ENCODE data around the gene EZH2. TPM values are rescaled to one million over a fixed set of nuclear protein-coding genes. Genes with fewer than 3 reads are reported as not detected.

EZH2 gene
- total RNA-seq, 4 donors from 2014 or later = 6.8 to 22.4 (median 8.2) TPM

- peaks cover 60% of the 10 kb centered on the region for H3K36me3 ChIP-seq
- H3K4me1 ChIP-seq = no peaks in the 10 kb centered on the region
- H3K27me3 ChIP-seq = no peaks in the 10 kb centered on the region
- H3K9me3 ChIP-seq = no peaks in the 10 kb centered on the region
- WGBS = 92% methylated on average over 44 of the region's 44 CpGs
- no peak for DNase-seq (ENCODE audit: low spot score in 2 of 2)
- TF ChIP-seq POLR2AphosphoS5 (IDR thresholded peaks at IDR 0.05) (no peak), EP300 (IDR thresholded peaks at IDR 0.05) (no peak), POLR2A (IDR thresholded peaks at IDR 0.05) (no peak), CTCF (IDR thresholded peaks at IDR 0.05) (no peak)
- no peak overlapping the region for H3K4me3 ChIP-seq
- H3K27ac ChIP-seq = no peak overlapping the region
Observed at GRCh38 chr7:148782757-148783456, 101.2 kb downstream of the EZH2 start.

GRCh38 chr7:148774471-148774870 is 109.6 kb downstream of the EZH2 start:
- peaks cover 67% of the 10 kb centered on the region for H3K36me3 ChIP-seq
- no peaks in the 10 kb centered on the region for H3K4me1 ChIP-seq
- H3K9me3 ChIP-seq = no peaks in the 10 kb centered on the region
- TF ChIP-seq POLR2AphosphoS5 (IDR thresholded peaks at IDR 0.05) (no peak), CTCF (IDR thresholded peaks at IDR 0.05) (no peak), POLR2A (IDR thresholded peaks at IDR 0.05) (no peak), EP300 (IDR thresholded peaks at IDR 0.05) (no peak)
- no peak overlapping the region for H3K27ac ChIP-seq
- no peaks in the 10 kb centered on the region for H3K27me3 ChIP-seq
- no peak overlapping the region for H3K4me3 ChIP-seq
- no peak for DNase-seq (ENCODE audit: low spot score in 2 of 2)
- 92% methylated on average over 1 of the region's 1 CpG for WGBS

- no peaks in the 10 kb centered on the region for H3K27me3 ChIP-seq
- H3K27ac ChIP-seq = no peak overlapping the region
- no peaks in the 10 kb centered on the region for H3K4me1 ChIP-seq
- peaks cover 70% of the 10 kb centered on the region for H3K36me3 ChIP-seq
- TF ChIP-seq EP300 (IDR thresholded peaks at IDR 0.05) (no peak), POLR2AphosphoS5 (IDR thresholded peaks at IDR 0.05) (no peak), POLR2A (IDR thresholded peaks at IDR 0.05) (no peak), CTCF (IDR thresholded peaks at IDR 0.05) (no peak)
- no peak overlapping the region for H3K4me3 ChIP-seq
- DNase-seq (ENCODE audit: low spot score in 2 of 2) = no peak
- 82% methylated on average over 10 of the region's 10 CpGs for WGBS
- H3K9me3 ChIP-seq = no peaks in the 10 kb centered on the region
Observed at GRCh38 chr7:148773334-148773733, 110.8 kb downstream of the EZH2 start.

GRCh38 chr7:148772297-148773089 is 111.6 kb downstream of the EZH2 start:
- no peaks in the 10 kb centered on the region for H3K9me3 ChIP-seq
- H3K36me3 ChIP-seq = peaks cover 76% of the 10 kb centered on the region
- 84% methylated on average over 8 of the region's 8 CpGs for whole genome bisulfite sequencing
- DNase-seq (ENCODE audit: low spot score in 2 of 2) = no peak
- no peak for TF ChIP-seq CTCF (IDR thresholded peaks at IDR 0.05)
- no peak for TF ChIP-seq EP300 (IDR thresholded peaks at IDR 0.05)
- no peak for TF ChIP-seq POLR2AphosphoS5 (IDR thresholded peaks at IDR 0.05)
- no peak for TF ChIP-seq POLR2A (IDR thresholded peaks at IDR 0.05)
- H3K4me1 ChIP-seq = no peaks in the 10 kb centered on the region
- no peaks in the 10 kb centered on the region for H3K27me3 ChIP-seq
- H3K4me3 ChIP-seq = no peak overlapping the region
- no peak overlapping the region for H3K27ac ChIP-seq

- no peaks in the 10 kb centered on the region for H3K27me3 ChIP-seq
- no peaks in the 10 kb centered on the region for H3K4me1 ChIP-seq
- no peak for DNase-seq (ENCODE audit: low spot score in 2 of 2)
- 89% methylated on average over 6 of the region's 6 CpGs for WGBS
- no peak overlapping the region for H3K4me3 ChIP-seq
- H3K36me3 ChIP-seq = peaks cover 80% of the 10 kb centered on the region
- H3K9me3 ChIP-seq = no peaks in the 10 kb centered on the region
- TF ChIP-seq POLR2A (IDR thresholded peaks at IDR 0.05) (no peak), POLR2AphosphoS5 (IDR thresholded peaks at IDR 0.05) (no peak), CTCF (IDR thresholded peaks at IDR 0.05) (no peak), EP300 (IDR thresholded peaks at IDR 0.05) (no peak)
- H3K27ac ChIP-seq = no peak overlapping the region
Observed at GRCh38 chr7:148770004-148770403, 114.1 kb downstream of the EZH2 start.
